HepG2 (cell line): ENCODE data around the gene ATF7IP. TPM values are rescaled to one million over a fixed set of nuclear protein-coding genes. Genes with fewer than 3 reads are reported as not detected.

Experiments
- BCLAF1 ChIP-seq: fragments of 450-650 bp; IDR thresholded peaks from 2 replicates; pipeline ENCODE4 v1.6.1; 2017; ENCODE audit warnings: mild to moderate bottlenecking
- CREB1 ChIP-seq, 2 experiments: fragments of 450-650 bp in 1 of 2; IDR thresholded peaks; 2 replicates each; pipeline ENCODE4 v1.6.1; 2016 to 2017; ENCODE audit warnings: control low read depth in 1 of 2, mild to moderate bottlenecking in 1 of 2, missing compliant biosample characterization in 1 of 2, missing genetic modification characterization in 1 of 2
- ETS1 ChIP-seq: sonication (generic); formaldehyde crosslinking; IDR thresholded peaks from 2 replicates; pipeline ENCODE4 v1.4.0; 2020; ENCODE audit warnings: missing genetic modification reagents
- HOXA9 ChIP-seq: sonication (generic); formaldehyde crosslinking; IDR thresholded peaks from 2 replicates; pipeline ENCODE4 v1.8.1; 2022; ENCODE audit warnings: missing genetic modification reagents, mild to moderate bottlenecking, moderate library complexity, borderline replicate concordance
- IRF2 ChIP-seq: IDR thresholded peaks from 2 replicates; pipeline ENCODE4 v1.6.1; 2018; ENCODE audit warnings: missing genetic modification reagents, missing compliant biosample characterization
- KAT8 ChIP-seq: IDR thresholded peaks from 2 replicates; pipeline ENCODE4 v1.6.1; 2016; ENCODE audit warnings: missing genetic modification reagents, missing compliant biosample characterization
- KDM3A ChIP-seq: IDR thresholded peaks from 2 replicates; pipeline ENCODE4 v1.6.1; 2018; ENCODE audit warnings: low read depth, missing compliant biosample characterization
- MXD4 ChIP-seq: IDR thresholded peaks from 2 replicates; pipeline ENCODE4 v1.6.1; 2016; ENCODE audit warnings: mild to moderate bottlenecking, missing biosample characterization, missing genetic modification reagents
- NONO ChIP-seq, 2 experiments: fragments of 450-650 bp in 1 of 2; sonication (generic) in 1 of 2; formaldehyde crosslinking in 1 of 2; IDR thresholded peaks in 1 of 2; conservative IDR thresholded peaks in 1 of 2; 2 replicates each; pipeline versions ENCODE4 v1.6.1 to v1.8.0; 2017 to 2022; ENCODE audit warnings: mild to moderate bottlenecking in 1 of 2, missing genetic modification reagents in 1 of 2, moderate library complexity in 1 of 2
- POGZ ChIP-seq: sonication (generic); formaldehyde crosslinking; IDR thresholded peaks from 2 replicates; pipeline ENCODE4 v1.4.0; 2020; ENCODE audit warnings: mild to moderate bottlenecking, missing genetic modification reagents
- PRDM15 ChIP-seq: sonication (generic); formaldehyde crosslinking; IDR thresholded peaks from 2 replicates; pipeline ENCODE4 v1.4.0; 2020; ENCODE audit warnings: missing genetic modification reagents
- SNAI1 ChIP-seq: sonication (generic); formaldehyde crosslinking; IDR thresholded peaks from 2 replicates; pipeline ENCODE4 v1.5.0; 2020; ENCODE audit warnings: mild to moderate bottlenecking, missing genetic modification reagents, borderline replicate concordance
- TERF1 ChIP-seq: sonication (generic); formaldehyde crosslinking; IDR thresholded peaks from 2 replicates; pipeline ENCODE4 v1.8.0; 2022; ENCODE audit warnings: mild to moderate bottlenecking, missing genetic modification reagents, moderate library complexity
- ZFYVE20 ChIP-seq: sonication (generic); formaldehyde crosslinking; IDR thresholded peaks from 2 replicates; pipeline ENCODE4 v1.8.0; 2023; ENCODE audit warnings: low read depth, mild to moderate bottlenecking, moderate library complexity, missing genetic modification reagents, borderline replicate concordance
- ZNF230 ChIP-seq: sonication (generic); formaldehyde crosslinking; IDR thresholded peaks from 2 replicates; pipeline ENCODE4 v1.4.0; 2020; ENCODE audit warnings: mild to moderate bottlenecking, missing genetic modification reagents
- ZNF546 ChIP-seq: sonication (generic); formaldehyde crosslinking; conservative IDR thresholded peaks from 2 replicates; pipeline ENCODE4 v1.8.1; 2023; ENCODE audit warnings: mild to moderate bottlenecking, missing genetic modification reagents
- ZNF577 ChIP-seq: sonication (generic); formaldehyde crosslinking; IDR thresholded peaks from 2 replicates; pipeline ENCODE4 v1.4.0; 2020; ENCODE audit warnings: mild to moderate bottlenecking, low read depth, missing genetic modification reagents, borderline replicate concordance
- ZNF639 ChIP-seq: conservative IDR thresholded peaks from 2 replicates; pipeline ENCODE4 v1.6.1; 2018; ENCODE audit warnings: missing genetic modification reagents
- polyA plus RNA-seq, 8 experiments: library from polyadenylated mRNA; depleted of rRNA in 3 of 8; stranded (reverse) in 7 of 8; unstranded in 1 of 8; fragments of >200 nt; fragmentation: Illumina TruSeq in 4 of 8; extraction: Trizol in 4 of 8; gene quantifications; 2 replicates each; pipeline versions ENCODE4 v1.2.1 to v1.2.3, GENCODE V29; 2011 to 2016; ENCODE audit warnings: low read depth in 4 of 8, missing spikeins in 1 of 8, mixed read lengths in 1 of 8; ENCODE audit not compliant: insufficient read depth in 1 of 8
- total RNA-seq, 5 experiments: library from RNA; depleted of rRNA; stranded (reverse); fragments of >200 nt; fragmentation: Illumina TruSeq; extraction: Trizol; gene quantifications; 2 replicates each; pipeline ENCODE4 v1.2.3, GENCODE V29; 2016; ENCODE audit warnings: low read depth in 1 of 5

The ATF7IP gene
- total and polyA plus RNA-seq, 2 of the 13 experiments (the other 11 are each of a cell fraction or from before 2014, with no cell fraction given), result 1.8 to 11.8 TPM

- TF ChIP-seq BCLAF1, result no peak
- no peak for TF ChIP-seq ZFYVE20
- no peak for TF ChIP-seq ZNF577 (CRISPR knock-in tag)
- TF ChIP-seq ETS1 (CRISPR knock-in tag), result no peak
- TF ChIP-seq POGZ, result peak; percentile 38
- no peak for TF ChIP-seq MXD4 (CRISPR knock-in tag)
- TF ChIP-seq HOXA9 (CRISPR knock-in tag), result no peak
- TF ChIP-seq NONO (IDR thresholded peaks at IDR 0.05), result no peak
- TF ChIP-seq NONO (CRISPR knock-in tag; conservative IDR thresholded peaks at IDR 0.05), result no peak
- TF ChIP-seq ZNF230, result no peak
- TF ChIP-seq SNAI1 (CRISPR knock-in tag), result no peak
- TF ChIP-seq ZNF639 (CRISPR knock-in tag), result no peak
- no peak for TF ChIP-seq TERF1 (CRISPR knock-in tag)
- peak; percentile 99 for TF ChIP-seq PRDM15 (CRISPR knock-in tag)
- TF ChIP-seq KDM3A, result no peak
- peak; percentile 43; the same call in 1 of the 2 replicates for TF ChIP-seq IRF2 (CRISPR knock-in tag)
- peak; percentile 58; the same call in 1 of the 2 replicates for TF ChIP-seq KAT8
- TF ChIP-seq CREB1 (IDR thresholded peaks at IDR 0.05), result no peak
- TF ChIP-seq CREB1 (CRISPR knock-in tag; IDR thresholded peaks at IDR 0.05), result no peak
- TF ChIP-seq ZNF546 (CRISPR knock-in tag), result no peak
These were observed 29.0 kb downstream of the ATF7IP start (continued) for GRCh38 chr12:14394317-14395073.
